Measurements from ENCODE around the gene RETSAT.

RETSAT gene

GRCh38 chr2:85354286-85355072, at the start of gene RETSAT, which contains the start of gene ELMOD3:
Gene RETSAT (minus strand): TSS chr2:85354528. CDS start chr2:85354507, 21 bp downstream.
Gene ELMOD3 (plus strand): TSS chr2:85354769. CDS start chr2:85357199, 2,430 bp downstream.
- peak; percentile 100 for ATAC-seq
- peaks cover 51% of the 10 kb centered on the region for H3K4me1 Mint-ChIP-seq
- H3K4me3 Mint-ChIP-seq: peak within 1 kb of the TSS; percentile 96
- no peaks in the 10 kb centered on the region for H3K9me3 Mint-ChIP-seq
- H3K27ac Mint-ChIP-seq: peak within 1 kb of the TSS; percentile 91
- peaks cover 35% of the 10 kb centered on the region for H3K36me3 Mint-ChIP-seq
- H3K27me3 Mint-ChIP-seq: no peaks in the 10 kb centered on the region

GRCh38 chr2:85401844-85402243, 47.5 kb upstream of the RETSAT start:
- Mint-ChIP-seq H3K4me3 (peak overlapping the region; percentile 44), H3K27me3 (no peaks in the 10 kb centered on the region), H3K36me3 (peaks cover 59% of the 10 kb centered on the region), H3K27ac (peak overlapping the region; percentile 83), H3K4me1 (peaks cover 36% of the 10 kb centered on the region), H3K9me3 (no peaks in the 10 kb centered on the region)
- ATAC-seq: no peak

- Mint-ChIP-seq H3K4me1 (peaks cover 40% of the 10 kb centered on the region), H3K36me3 (peaks cover 63% of the 10 kb centered on the region), H3K27me3 (no peaks in the 10 kb centered on the region), H3K9me3 (no peaks in the 10 kb centered on the region), H3K27ac (peak overlapping the region; percentile 83), H3K4me3 (no peak overlapping the region)
- no peak for ATAC-seq
Measured at GRCh38 chr2:85401464-85401805, 47.1 kb upstream of the RETSAT start.

- H3K27me3 Mint-ChIP-seq: no peaks in the 10 kb centered on the region
- H3K27ac Mint-ChIP-seq: peak overlapping the region; percentile 16
- no peaks in the 10 kb centered on the region for H3K9me3 Mint-ChIP-seq
Measured at GRCh38 chr2:85400541-85401463, 46.5 kb upstream of the RETSAT start.

GRCh38 chr2:85400023-85400422, 45.7 kb upstream of the RETSAT start:
- ATAC-seq: no peak
- Mint-ChIP-seq H3K4me3 (no peak overlapping the region), H3K27ac (no peak overlapping the region), H3K9me3 (no peaks in the 10 kb centered on the region), H3K36me3 (peaks cover 71% of the 10 kb centered on the region), H3K27me3 (no peaks in the 10 kb centered on the region), H3K4me1 (peaks cover 29% of the 10 kb centered on the region)

More at GRCh38 chr2:85400541-85401463, 46.5 kb upstream of the RETSAT start:
- peaks cover 67% of the 10 kb centered on the region for H3K36me3 Mint-ChIP-seq
- peaks cover 37% of the 10 kb centered on the region for H3K4me1 Mint-ChIP-seq
- ATAC-seq: no peak
- no peak overlapping the region for H3K4me3 Mint-ChIP-seq

- peaks cover 30% of the 10 kb centered on the region for H3K4me1 Mint-ChIP-seq
- no peaks in the 10 kb centered on the region for H3K9me3 Mint-ChIP-seq
- no peak overlapping the region for H3K4me3 Mint-ChIP-seq
- H3K27me3 Mint-ChIP-seq: no peaks in the 10 kb centered on the region
- no peak for ATAC-seq
- peaks cover 80% of the 10 kb centered on the region for H3K36me3 Mint-ChIP-seq
- peak overlapping the region; percentile 47 for H3K27ac Mint-ChIP-seq
Measured at GRCh38 chr2:85399183-85399455, 44.8 kb upstream of the RETSAT start.

- Mint-ChIP-seq H3K27me3 (no peaks in the 10 kb centered on the region), H3K9me3 (no peaks in the 10 kb centered on the region), H3K36me3 (peaks cover 85% of the 10 kb centered on the region), H3K4me1 (peaks cover 35% of the 10 kb centered on the region), H3K4me3 (no peak overlapping the region), H3K27ac (peak overlapping the region; percentile 47)
- ATAC-seq: peak; percentile 21
Measured at GRCh38 chr2:85398426-85399182, 44.3 kb upstream of the RETSAT start.

- Mint-ChIP-seq H3K9me3 (no peaks in the 10 kb centered on the region), H3K36me3 (peaks cover 79% of the 10 kb centered on the region), H3K4me1 (peaks cover 33% of the 10 kb centered on the region), H3K27ac (peak overlapping the region; percentile 65), H3K4me3 (no peak overlapping the region), H3K27me3 (no peaks in the 10 kb centered on the region)
- no peak for ATAC-seq
Measured at GRCh38 chr2:85397925-85398331, 43.6 kb upstream of the RETSAT start.

GRCh38 chr2:85396531-85397470, 42.5 kb upstream of the RETSAT start:
- Mint-ChIP-seq H3K36me3 (peaks cover 73% of the 10 kb centered on the region), H3K4me3 (no peak overlapping the region), H3K9me3 (no peaks in the 10 kb centered on the region), H3K4me1 (peaks cover 37% of the 10 kb centered on the region), H3K27me3 (no peaks in the 10 kb centered on the region), H3K27ac (peak overlapping the region; percentile 65)
- no peak for ATAC-seq

- Mint-ChIP-seq H3K36me3 (peaks cover 70% of the 10 kb centered on the region), H3K27me3 (no peaks in the 10 kb centered on the region), H3K27ac (peak overlapping the region; percentile 65)
Measured at GRCh38 chr2:85395912-85396475, 41.7 kb upstream of the RETSAT start.

GRCh38 chr2:85394976-85395375, 40.6 kb upstream of the RETSAT start:
- no peak overlapping the region for H3K4me3 Mint-ChIP-seq
- peak overlapping the region; percentile 83 for H3K27ac Mint-ChIP-seq
- H3K4me1 Mint-ChIP-seq: peaks cover 49% of the 10 kb centered on the region
- no peaks in the 10 kb centered on the region for H3K27me3 Mint-ChIP-seq
- ATAC-seq: no peak
- peaks cover 69% of the 10 kb centered on the region for H3K36me3 Mint-ChIP-seq
- H3K9me3 Mint-ChIP-seq: no peaks in the 10 kb centered on the region

More at GRCh38 chr2:85395912-85396475, 41.7 kb upstream of the RETSAT start:
- ATAC-seq: no peak
- Mint-ChIP-seq H3K4me3 (no peak overlapping the region), H3K4me1 (peaks cover 42% of the 10 kb centered on the region), H3K9me3 (no peaks in the 10 kb centered on the region)

- H3K36me3 Mint-ChIP-seq: peaks cover 71% of the 10 kb centered on the region
- H3K4me3 Mint-ChIP-seq: no peak overlapping the region
- peak overlapping the region; percentile 83 for H3K27ac Mint-ChIP-seq
- no peaks in the 10 kb centered on the region for H3K9me3 Mint-ChIP-seq
- peaks cover 52% of the 10 kb centered on the region for H3K4me1 Mint-ChIP-seq
- H3K27me3 Mint-ChIP-seq: no peaks in the 10 kb centered on the region
- no peak for ATAC-seq
Measured at GRCh38 chr2:85394261-85394681, 39.9 kb upstream of the RETSAT start.

GRCh38 chr2:85393836-85394235, 39.5 kb upstream of the RETSAT start:
- Mint-ChIP-seq H3K36me3 (peaks cover 70% of the 10 kb centered on the region), H3K9me3 (no peaks in the 10 kb centered on the region), H3K4me1 (peaks cover 52% of the 10 kb centered on the region), H3K27ac (peak overlapping the region; percentile 83), H3K27me3 (no peaks in the 10 kb centered on the region), H3K4me3 (no peak overlapping the region)
- no peak for ATAC-seq

Data from stimulated activated memory B cell treated with anti-CD40 and anti-IgM and Interleukin-4, amounts not matched to agents 10 μg/mL and 1 μg/mL and 100 μg/mL, for 72 hours (primary cell).